GM12872 (cell line): ENCODE measurements around the gene RUFY3.

Experiments
- CTCF ChIP-seq: IDR thresholded peaks from 3 replicates; pipeline ENCODE4 v1.5.1; 2011; ENCODE audit warnings: low read depth, mild to moderate bottlenecking, low read length, moderate library complexity; ENCODE audit not compliant: insufficient read depth

RUFY3 gene

GRCh38 chr4:70849291-70849690 lies 127.5 kb downstream of the RUFY3 start:
- no peak for TF ChIP-seq CTCF

GRCh38 chr4:70855464-70855863 lies 133.7 kb downstream of the RUFY3 start:
- no peak for TF ChIP-seq CTCF
